K562 (cell line): ENCODE measurements around the gene CACNB2. TPM values are rescaled to one million over a fixed set of nuclear protein-coding genes. Genes with fewer than 3 reads are reported as not detected.

Experiments
- ATAC-seq: fragments of 200-7000 bp; cut with Tn5 transposase; 3 replicates; pipeline ENCODE4 v1.9.1; 2020; ENCODE audit warnings: moderate library complexity
- BruUV-seq: library from RNA; stranded (reverse); fragments of 400-500 nt; replicated peaks from 2 replicates; lab custom pipeline; 2021; lab: Mats Ljungman, UMichigan
- CTCF ChIA-PET: fragments of 300-600 bp; formaldehyde crosslinking; extraction: SDS; loops from one replicate; lab custom pipeline; 2021; ENCODE audit warnings: low intra/inter-chr PET ratio; lab: Yijun Ruan, JAX
- POLR2A ChIA-PET: fragments of 300-600, 350-650 bp; sonication (Branson Sonifier 250); formaldehyde crosslinking; extraction: SDS; loops from one replicate; lab custom pipeline; 2021; ENCODE audit warnings: antibody characterized with exemption, inconsistent platforms; lab: Yijun Ruan, JAX
- DNase-seq, 4 experiments: peaks; one replicate each; pipeline versions ENCODE4 v3.0.0 to v3.0.0-alpha.2; 2011 to 2018; ENCODE audit warnings: low spot score in 3 of 4, mixed read lengths in 3 of 4; ENCODE audit errors: extremely low read depth in 1 of 4
- FAIRE-seq: peaks from 2 replicates; lab custom pipeline; 2011; peaks lifted over from hg19 to GRCh38; lab: Jason Lieb, UNC
- H2AFZ ChIP-seq: 2 replicates; pipeline ENCODE4 v1.6.0; 2011; ENCODE audit warnings: low read depth, low read length, control low read depth, inconsistent platforms
- H3K27ac ChIP-seq: fragments of 200-600 bp; 3 replicates; pipeline ENCODE4 v1.8.0; 2011; ENCODE audit warnings: low read depth, mild to moderate bottlenecking, control low read depth, inconsistent platforms, low read length, moderate library complexity, mixed read lengths; ENCODE audit errors: extremely low read depth
- H3K27me3 ChIP-seq, 2 experiments: fragments of 300-600 bp in 1 of 2; 2 replicates in 1 of 2; 3 replicates in 1 of 2; pipeline versions ENCODE4 v1.6.0 to v1.8.0; 2011; ENCODE audit warnings: inconsistent platforms in 2 of 2, low read length in 2 of 2, mild to moderate bottlenecking in 1 of 2, mixed read lengths in 1 of 2, moderate library complexity in 1 of 2; ENCODE audit not compliant: control insufficient read depth in 2 of 2, insufficient read depth in 2 of 2
- H3K36me3 ChIP-seq: fragments of 300-600 bp; 3 replicates; pipeline ENCODE4 v1.8.0; 2011; ENCODE audit warnings: mild to moderate bottlenecking, low read length, inconsistent platforms; ENCODE audit not compliant: control insufficient read depth, insufficient read depth
- H3K4me1 ChIP-seq, 2 experiments: fragments of 200-600 bp in 1 of 2; replicated peaks in 1 of 2; 2 replicates in 1 of 2; 3 replicates in 1 of 2; pipeline versions ENCODE4 v1.5.1 to v1.8.0; 2011; ENCODE audit warnings: inconsistent platforms in 2 of 2, low read length in 2 of 2, mild to moderate bottlenecking in 1 of 2, mixed read lengths in 1 of 2, moderate library complexity in 1 of 2; ENCODE audit not compliant: control insufficient read depth in 2 of 2, insufficient read depth in 2 of 2
- H3K4me2 ChIP-seq: 2 replicates; pipeline ENCODE4 v1.6.1; 2011; ENCODE audit warnings: low read length, control low read depth, inconsistent platforms, mixed read lengths; ENCODE audit not compliant: insufficient read depth
- H3K4me3 ChIP-seq: fragments of 200-600 bp; sonication (generic), shearing (Covaris generic); 2 replicates; pipeline ENCODE4 v1.5.1; 2016; ENCODE audit warnings: control low read depth, inconsistent platforms
- H3K79me2 ChIP-seq: fragments of 200-600 bp; 3 replicates; pipeline ENCODE4 v1.8.0; 2011; ENCODE audit warnings: low read length, inconsistent platforms; ENCODE audit not compliant: control insufficient read depth, insufficient read depth
- H3K9ac ChIP-seq, 2 experiments: 2 replicates each; pipeline versions ENCODE4 v1.6.0 to v1.6.1; 2011; ENCODE audit warnings: low read depth in 2 of 2, low read length in 2 of 2, control low read depth in 1 of 2, inconsistent platforms in 1 of 2, mild to moderate bottlenecking in 1 of 2, mixed read lengths in 1 of 2; ENCODE audit not compliant: insufficient read depth in 1 of 2
- H3K9me1 ChIP-seq: one replicate; pipeline ENCODE4 v1.6.0; 2011; ENCODE audit warnings: inconsistent platforms, mild to moderate bottlenecking, low read length, moderate library complexity; ENCODE audit not compliant: control insufficient read depth, insufficient read depth
- H3K9me3 ChIP-seq: replicated peaks from 2 replicates; pipeline ENCODE4 v1.5.1; 2011; ENCODE audit warnings: low read depth, low read length, inconsistent platforms; ENCODE audit not compliant: control insufficient read depth, insufficient read depth
- H4K20me1 ChIP-seq: replicated peaks from 2 replicates; pipeline ENCODE4 v1.6.1; 2011; ENCODE audit warnings: low read length, inconsistent platforms, mixed read lengths; ENCODE audit not compliant: control insufficient read depth, insufficient read depth
- BRD4 ChIP-seq: fragments of 200-600 bp; sonication (generic); IDR thresholded peaks from 2 replicates; pipeline ENCODE4 v1.6.1; 2017; ENCODE audit warnings: inconsistent platforms
- ELK1 ChIP-seq: sonication (generic); formaldehyde crosslinking; IDR thresholded peaks from 2 replicates; pipeline ENCODE4 v1.8.1; 2022; ENCODE audit warnings: missing genetic modification reagents
- FOXJ2 ChIP-seq: fragments of 200-800 bp; sonication (Bioruptor generic); IDR thresholded peaks from 2 replicates; pipeline ENCODE4 v1.6.1; 2016; ENCODE audit warnings: missing genetic modification characterization, missing compliant biosample characterization
- FOXP1 ChIP-seq: sonication (generic); formaldehyde crosslinking; IDR thresholded peaks from 2 replicates; pipeline ENCODE4 v1.8.0; 2022; ENCODE audit warnings: mild to moderate bottlenecking, missing genetic modification reagents
- IRF2 ChIP-seq: sonication (generic); formaldehyde crosslinking; IDR thresholded peaks from 2 replicates; pipeline ENCODE4 v1.8.1; 2022; ENCODE audit warnings: mild to moderate bottlenecking, missing genetic modification reagents
- NONO ChIP-seq, 2 experiments: fragments of 200-400 bp in 1 of 2; fragments of 450-650 bp in 1 of 2; formaldehyde crosslinking in 1 of 2; IDR thresholded peaks; 2 replicates each; pipeline ENCODE4 v1.6.1; 2017; ENCODE audit warnings: low read depth in 2 of 2, mild to moderate bottlenecking in 2 of 2, moderate library complexity in 2 of 2, low read length in 1 of 2
- RB1 ChIP-seq: fragments of 450-650 bp; IDR thresholded peaks from 2 replicates; pipeline ENCODE4 v1.6.1; 2017; ENCODE audit warnings: low read depth, mild to moderate bottlenecking
- SREBF1 ChIP-seq: fragments of 150-350 bp; IDR thresholded peaks from 2 replicates; pipeline ENCODE4 v1.6.1; 2014; ENCODE audit warnings: antibody characterized with exemption, low read depth, low read length, borderline replicate concordance
- TGIF2 ChIP-seq: sonication (generic); formaldehyde crosslinking; IDR thresholded peaks from 2 replicates; pipeline ENCODE4 v1.8.1; 2022; ENCODE audit warnings: mild to moderate bottlenecking, missing genetic modification reagents, moderate library complexity
- ZNF12 ChIP-seq: sonication (generic); formaldehyde crosslinking; IDR thresholded peaks from 2 replicates; pipeline ENCODE4 v1.4.0; 2020; ENCODE audit warnings: mild to moderate bottlenecking, missing genetic modification reagents
- ZNF76 ChIP-seq: fragments of 250-450 bp; sonication (Bioruptor Pico); IDR thresholded peaks from 2 replicates; pipeline ENCODE4 v1.4.0; 2020; ENCODE audit warnings: mild to moderate bottlenecking, moderate library complexity, borderline replicate concordance
- WGBS: fragments of 100-300 bp; shearing (Covaris generic); methylation state at CpG from one replicate; pipeline ENCODE4 v1.1.6; 2016; ENCODE audit warnings: low coverage, mixed read lengths; ENCODE audit not compliant: insufficient coverage; ENCODE audit errors: missing lambda C conversion rate; 5-methylcytosine and 5-hydroxymethylcytosine counted together
- in situ Hi-C: fragments of 300-500 bp; cut with MboI; formaldehyde crosslinking; loops from 4 replicates; pipeline ENCODE4 v1.15.0; 2018; ENCODE audit warnings: inconsistent platforms, mixed read lengths
- intact Hi-C: fragments of 100-400 bp; cut with micrococcal nuclease; formaldehyde crosslinking; loops from 2 replicates; pipeline ENCODE4 v1.14.2; 2022
- polyA plus RNA-seq, 8 experiments: library from polyadenylated mRNA; depleted of rRNA in 4 of 8; stranded (reverse) in 5 of 8; unstranded in 3 of 8; fragments of >200 nt; fragmentation: Nextera tagmentation in 2 of 8; fragmentation: Illumina TruSeq in 1 of 8; extraction: Ambion mirVana in 2 of 8; extraction: Trizol in 1 of 8; gene quantifications; 2 replicates each; pipeline versions ENCODE4 v1.2.1 to v1.2.3, GENCODE V29; 2011 to 2014; ENCODE audit warnings: inconsistent platforms in 1 of 8, missing spikeins in 1 of 8
- total RNA-seq, 7 experiments: library from RNA; depleted of rRNA in 6 of 7; stranded (reverse); fragments of >200 nt in 6 of 7; fragmentation: Illumina TruSeq in 2 of 7; extraction: Trizol in 2 of 7; gene quantifications; 2 replicates each; pipeline versions ENCODE4 v1.2.1 to v1.2.3, GENCODE V29; 2011 to 2021; ENCODE audit warnings: low replicate concordance in 1 of 7

The CACNB2 gene
- total and polyA plus RNA-seq, 9 of the 15 experiments (the other 6 are each of a cell fraction or from before 2014, with no cell fraction given) = 1.8 to 2.2 TPM; not detected in 7

- TF ChIP-seq ZNF12 (CRISPR knock-in tag) (no peak), RB1 (no peak), SREBF1 (no peak), FOXJ2 (tag) (no peak), BRD4 (no peak), TGIF2 (CRISPR knock-in tag) (no peak), FOXP1 (CRISPR knock-in tag) (no peak), NONO (IDR thresholded peaks at IDR 0.05; ENCODE audit: low read depth in 2 of 2, low read length in 1 of 2) (no peak), ELK1 (CRISPR knock-in tag) (no peak), IRF2 (CRISPR knock-in tag) (no peak), ZNF76 (CRISPR knock-in tag) (no peak)
- POLR2A ChIA-PET = no interaction called here
- no peak overlapping the region for H3K4me3 ChIP-seq
- FAIRE-seq (no peak), DNase-seq (no peak), ATAC-seq (no peak)
- no peaks in the 10 kb centered on the region for H4K20me1 ChIP-seq
- WGBS = 2% methylated on average over 7 of the region's 7 CpGs
- no peak overlapping the region for H3K27ac ChIP-seq
- no peaks in the 10 kb centered on the region for H3K36me3 ChIP-seq
- CTCF ChIA-PET = no interaction called here
- H2AFZ ChIP-seq = no peak overlapping the region
- H3K4me2 ChIP-seq = no peak overlapping the region
- no peaks in the 10 kb centered on the region for H3K9me3 ChIP-seq
- no peaks in the 10 kb centered on the region for H3K79me2 ChIP-seq
- peaks cover 9 to 11% of the 10 kb centered on the region in 2 experiments; a peak in 3 of 5 replicates for H3K27me3 ChIP-seq
- H3K4me1 ChIP-seq = peaks cover 0 to under 1% of the 10 kb centered on the region in 2 experiments; a peak in 2 of 5 replicates
- in situ Hi-C loops = no loop called here
- H3K9ac ChIP-seq = no peak overlapping the region
- intact Hi-C loops = no loop called here
- no peaks in the 10 kb centered on the region for H3K9me1 ChIP-seq
- no TSS peak for BruUV-seq
Measured at GRCh38 chr10:18500576-18500975, 360.4 kb downstream of the CACNB2 start.
